Caco-2 (cell line): ENCODE data around the gene FBN3. TPM values are rescaled to one million over a fixed set of nuclear protein-coding genes. Genes with fewer than 3 reads are reported as not detected.
A peak's percentile ranks its signal among the peaks of the same experiment; 100 is the strongest.

Experiments used
- BruUV-seq: library from RNA; stranded (reverse); fragments of 400-500 nt; replicated peaks from 2 replicates; lab custom pipeline; 2021; lab: Mats Ljungman, UMichigan
- CTCF ChIA-PET: fragments of 300-600 bp; sonication (Branson Sonifier 250); formaldehyde crosslinking; loops from one replicate; lab custom pipeline; 2022; ENCODE audit warnings: antibody characterized with exemption; lab: Charles Lee
- POLR2A ChIA-PET: fragments of 300-600 bp; sonication (Branson Sonifier 250); formaldehyde crosslinking; loops from one replicate; lab custom pipeline; 2022; ENCODE audit warnings: antibody characterized with exemption; lab: Charles Lee
- DNase-seq, 2 experiments: peaks; one replicate each; pipeline versions ENCODE4 v3.0.0 to v3.0.0-alpha.2; 2020 to 2022
- H3K27me3 ChIP-seq: replicated peaks from 2 replicates; pipeline ENCODE4 v1.6.0; 2011; ENCODE audit warnings: low read length; ENCODE audit not compliant: control insufficient read depth, insufficient read depth
- H3K36me3 ChIP-seq: 2 replicates; pipeline ENCODE4 v1.5.1; 2011; ENCODE audit warnings: low read length; ENCODE audit not compliant: control insufficient read depth, insufficient read depth
- H3K4me1 ChIP-seq: fragments of 250-450 bp; sonication (Bioruptor Pico); 2 replicates; pipeline ENCODE4 v1.5.1; 2020; ENCODE audit warnings: mild to moderate bottlenecking
- H3K4me3 ChIP-seq: 2 replicates; pipeline ENCODE4 v1.5.1; 2011; ENCODE audit warnings: low read depth, mild to moderate bottlenecking, control low read depth, low read length
- H3K9me3 ChIP-seq: fragments of 250-450 bp; sonication (Bioruptor Pico); 2 replicates; pipeline ENCODE4 v1.5.1; 2020; ENCODE audit warnings: mild to moderate bottlenecking, moderate library complexity
- H3K27ac Mint-ChIP-seq: one replicate; pipeline ENCODE4 v1.8.0; 2022; ENCODE audit warnings: mixed read lengths; ENCODE audit not compliant: unreplicated experiment
- H3K27me3 Mint-ChIP-seq: one replicate; pipeline ENCODE4 v1.8.0; 2022; ENCODE audit warnings: mixed read lengths; ENCODE audit not compliant: insufficient read depth, unreplicated experiment
- H3K36me3 Mint-ChIP-seq: one replicate; pipeline ENCODE4 v1.8.0; 2022; ENCODE audit warnings: mild to moderate bottlenecking, mixed read lengths; ENCODE audit not compliant: insufficient read depth, unreplicated experiment
- H3K4me1 Mint-ChIP-seq: one replicate; pipeline ENCODE4 v1.8.0; 2022; ENCODE audit warnings: low read depth, mixed read lengths; ENCODE audit not compliant: unreplicated experiment
- H3K4me3 Mint-ChIP-seq: one replicate; pipeline ENCODE4 v1.8.0; 2022; ENCODE audit warnings: mild to moderate bottlenecking, moderate library complexity, mixed read lengths; ENCODE audit not compliant: unreplicated experiment
- H3K9me3 Mint-ChIP-seq: one replicate; pipeline ENCODE4 v1.8.0; 2022; ENCODE audit warnings: mixed read lengths; ENCODE audit not compliant: unreplicated experiment
- CTCF ChIP-seq, 2 experiments: fragments of 200-600 bp in 1 of 2; IDR thresholded peaks; 1 replicate in 1 of 2; 2 replicates in 1 of 2; pipeline versions ENCODE4 v1.5.1 to v1.8.0; 2011 to 2022; ENCODE audit warnings: antibody characterized with exemption in 1 of 2, control low read depth in 1 of 2, inconsistent platforms in 1 of 2, low read depth in 1 of 2, low read length in 1 of 2, mild to moderate bottlenecking in 1 of 2, moderate library complexity in 1 of 2; ENCODE audit not compliant: insufficient read depth in 1 of 2, severe bottlenecking in 1 of 2, unreplicated experiment in 1 of 2
- intact Hi-C: fragments of 100-400 bp; cut with micrococcal nuclease; formaldehyde crosslinking; loops from one replicate; pipeline ENCODE4 v1.10.0; 2022; ENCODE audit not compliant: unreplicated experiment
- total RNA-seq: library from RNA; stranded (reverse); gene quantifications from 2 replicates; pipeline ENCODE4 v1.2.3, GENCODE V29; 2022

Gene FBN3
- total RNA-seq, 1 experiment from 2014 or later = 16.4 TPM

- Mint-ChIP-seq H3K27ac (peak overlapping the region; percentile 66), H3K4me1 (peaks cover 21% of the 10 kb centered on the region), H3K27me3 (no peaks in the 10 kb centered on the region), H3K4me3 (peak overlapping the region; percentile 73), H3K36me3 (no peaks in the 10 kb centered on the region), H3K9me3 (no peaks in the 10 kb centered on the region)
- Histone ChIP-seq H3K27me3 (no peaks in the 10 kb centered on the region), H3K4me3 (no peak overlapping the region; the same call in 1 of the 2 replicates), H3K9me3 (no peaks in the 10 kb centered on the region), H3K4me1 (no peaks in the 10 kb centered on the region), H3K36me3 (no peaks in the 10 kb centered on the region)
- BruUV-seq = no TSS peak
- ChIA-PET CTCF (no interaction called here), POLR2A (no interaction called here)
- TF ChIP-seq CTCF (IDR thresholded peaks at IDR 0.05; ENCODE audit: insufficient read depth in 1 of 2, low read depth in 1 of 2, low read length in 1 of 2, severe bottlenecking in 1 of 2, unreplicated experiment in 1 of 2) = no peak
- intact Hi-C loops = no loop called here
- no peak for DNase-seq
Measured at GRCh38 chr19:8148088-8148409, 1.3 kb downstream of the FBN3 start.

GRCh38 chr19:8147582-8147978 is 1.8 kb downstream of the FBN3 start:
- CTCF ChIA-PET = no interaction called here
- H3K27ac Mint-ChIP-seq = no peak overlapping the region
- POLR2A ChIA-PET = no interaction called here
- H3K36me3 ChIP-seq = no peaks in the 10 kb centered on the region
- H3K9me3 ChIP-seq = no peaks in the 10 kb centered on the region
- H3K4me1 Mint-ChIP-seq = peaks cover 21% of the 10 kb centered on the region
- no peak for DNase-seq
- no peaks in the 10 kb centered on the region for H3K4me1 ChIP-seq
- H3K4me3 ChIP-seq = no peak overlapping the region
- peak overlapping the region; percentile 73 for H3K4me3 Mint-ChIP-seq
- intact Hi-C loops = no loop called here
- H3K27me3 Mint-ChIP-seq = no peaks in the 10 kb centered on the region
- no peaks in the 10 kb centered on the region for H3K36me3 Mint-ChIP-seq
- no TSS peak for BruUV-seq
- no peak for TF ChIP-seq CTCF (IDR thresholded peaks at IDR 0.05; ENCODE audit: insufficient read depth in 1 of 2, low read depth in 1 of 2, low read length in 1 of 2, severe bottlenecking in 1 of 2, unreplicated experiment in 1 of 2)
- no peaks in the 10 kb centered on the region for H3K9me3 Mint-ChIP-seq
- no peaks in the 10 kb centered on the region for H3K27me3 ChIP-seq

GRCh38 chr19:8146877-8147581 is 2.4 kb downstream of the FBN3 start:
- Mint-ChIP-seq H3K4me3 (peak overlapping the region; percentile 73), H3K9me3 (no peaks in the 10 kb centered on the region), H3K36me3 (no peaks in the 10 kb centered on the region), H3K4me1 (peaks cover 21% of the 10 kb centered on the region), H3K27me3 (no peaks in the 10 kb centered on the region), H3K27ac (peak overlapping the region; percentile 11)
- Histone ChIP-seq H3K9me3 (no peaks in the 10 kb centered on the region), H3K27me3 (no peaks in the 10 kb centered on the region), H3K36me3 (no peaks in the 10 kb centered on the region), H3K4me1 (no peaks in the 10 kb centered on the region), H3K4me3 (no peak overlapping the region)
- no peak for TF ChIP-seq CTCF (IDR thresholded peaks at IDR 0.05; ENCODE audit: insufficient read depth in 1 of 2, low read depth in 1 of 2, low read length in 1 of 2, severe bottlenecking in 1 of 2, unreplicated experiment in 1 of 2)
- DNase-seq = no peak
- intact Hi-C loops = no loop called here
- POLR2A ChIA-PET = no interaction called here
- BruUV-seq = no TSS peak
- CTCF ChIA-PET = interaction anchor here (0.6 kb wide), 1 partner anchor 1988 kb away, joined by 4 read pairs; no protein-coding TSS in a partner anchor
